Measurements from ENCODE around the gene SLC6A7. TPM values are rescaled to one million over a fixed set of nuclear protein-coding genes. Genes with fewer than 3 reads are reported as not detected.

Gene SLC6A7
- total RNA-seq, 1 donor from 2014 or later: not detected

GRCh38 chr5:150176745-150177477 lies 13.0 kb upstream of the SLC6A7 start:
- no peaks in the 10 kb centered on the region for H3K36me3 Mint-ChIP-seq (ENCODE audit: low read depth, unreplicated experiment)
- H3K27ac Mint-ChIP-seq (ENCODE audit: unreplicated experiment): no peak overlapping the region
- no peaks in the 10 kb centered on the region for H3K9me3 Mint-ChIP-seq (ENCODE audit: unreplicated experiment)
- no peak for TF ChIP-seq CTCF (IDR thresholded peaks at IDR 0.05; ENCODE audit: unreplicated experiment)
- DNase-seq (ENCODE audit: low spot score): no peak
- H3K4me3 Mint-ChIP-seq (ENCODE audit: unreplicated experiment): no peak overlapping the region
- peaks cover 10% of the 10 kb centered on the region for H3K27me3 Mint-ChIP-seq (ENCODE audit: unreplicated experiment)
- H3K4me1 Mint-ChIP-seq (ENCODE audit: unreplicated experiment): peaks cover 20% of the 10 kb centered on the region

DNA sequence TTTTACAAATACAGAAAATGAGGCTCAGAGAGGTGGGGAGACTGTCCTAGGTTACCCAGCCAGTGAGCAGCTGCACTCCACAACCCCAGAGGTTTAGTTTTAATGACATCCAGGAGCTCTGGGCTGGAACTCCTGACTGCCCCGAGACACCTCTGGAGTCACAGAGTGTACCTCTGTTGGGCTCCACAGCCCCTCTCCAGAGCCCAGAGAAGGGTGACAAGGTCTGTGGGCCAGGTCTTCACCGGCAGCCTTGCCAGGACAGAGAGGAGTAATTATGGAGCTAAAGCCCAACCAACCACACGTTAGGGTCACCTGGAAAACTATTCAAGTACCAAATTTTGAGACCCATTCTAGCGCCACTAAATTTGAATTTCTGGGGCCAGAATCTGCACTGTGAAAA lies 12.1 kb upstream of the SLC6A7 start:
- Mint-ChIP-seq H3K4me1 (ENCODE audit: unreplicated experiment) (peaks cover 20% of the 10 kb centered on the region), H3K36me3 (ENCODE audit: low read depth, unreplicated experiment) (no peaks in the 10 kb centered on the region), H3K27ac (ENCODE audit: unreplicated experiment) (no peak overlapping the region), H3K9me3 (ENCODE audit: unreplicated experiment) (no peaks in the 10 kb centered on the region), H3K4me3 (ENCODE audit: unreplicated experiment) (no peak overlapping the region), H3K27me3 (ENCODE audit: unreplicated experiment) (peaks cover 9% of the 10 kb centered on the region)
- DNase-seq (ENCODE audit: low spot score): no peak
- no peak for TF ChIP-seq CTCF (IDR thresholded peaks at IDR 0.05; ENCODE audit: unreplicated experiment)

GRCh38 chr5:150178262-150178661 lies 11.6 kb upstream of the SLC6A7 start:
- Mint-ChIP-seq H3K27ac (ENCODE audit: unreplicated experiment) (no peak overlapping the region), H3K4me1 (ENCODE audit: unreplicated experiment) (peaks cover 18% of the 10 kb centered on the region), H3K27me3 (ENCODE audit: unreplicated experiment) (peaks cover 9% of the 10 kb centered on the region), H3K9me3 (ENCODE audit: unreplicated experiment) (no peaks in the 10 kb centered on the region), H3K4me3 (ENCODE audit: unreplicated experiment) (no peak overlapping the region), H3K36me3 (ENCODE audit: low read depth, unreplicated experiment) (no peaks in the 10 kb centered on the region)
- no peak for TF ChIP-seq CTCF (IDR thresholded peaks at IDR 0.05; ENCODE audit: unreplicated experiment)
- DNase-seq (ENCODE audit: low spot score): no peak

- Mint-ChIP-seq H3K9me3 (ENCODE audit: unreplicated experiment) (no peaks in the 10 kb centered on the region), H3K27me3 (ENCODE audit: unreplicated experiment) (peaks cover 5% of the 10 kb centered on the region)
- DNase-seq (ENCODE audit: low spot score): no peak
These were observed 10.7 kb upstream of the SLC6A7 start for GRCh38 chr5:150179019-150179620.

More at GRCh38 chr5:150179019-150179620, 10.7 kb upstream of the SLC6A7 start:
- no peak overlapping the region for H3K27ac Mint-ChIP-seq (ENCODE audit: unreplicated experiment)
- peaks cover 12% of the 10 kb centered on the region for H3K4me1 Mint-ChIP-seq (ENCODE audit: unreplicated experiment)
- TF ChIP-seq CTCF (IDR thresholded peaks at IDR 0.05; ENCODE audit: unreplicated experiment): no peak
- H3K4me3 Mint-ChIP-seq (ENCODE audit: unreplicated experiment): no peak overlapping the region
- H3K36me3 Mint-ChIP-seq (ENCODE audit: low read depth, unreplicated experiment): no peaks in the 10 kb centered on the region

Data from endothelial cell (in vitro differentiated cells).